Gastrocnemius medialis (tissue), 4 donors: ENCODE measurements around the gene SCN4A.

Experiments
- POLR2A ChIP-seq, 2 donors: fragments of 450-650 bp; IDR thresholded peaks; one replicate each; pipeline ENCODE4 v1.6.1; 2017; ENCODE audit warnings: antibody characterized with exemption in 2 of 2, mild to moderate bottlenecking in 2 of 2, moderate library complexity in 2 of 2
- TF ChIP-seq, protein P1 (sequence below), 5 experiments: fragments of 450-650 bp in 3 of 5; fragments of 200-600 bp in 2 of 5; sonication (generic) in 2 of 5; IDR thresholded peaks in 4 of 5; conservative IDR thresholded peaks in 1 of 5; 1 replicate in 4 of 5; 2 replicates in 1 of 5; pipeline ENCODE4 v1.5.1; 2016 to 2019; ENCODE audit warnings: antibody characterized with exemption in 5 of 5, mild to moderate bottlenecking in 3 of 5, moderate library complexity in 3 of 5

DNA sequence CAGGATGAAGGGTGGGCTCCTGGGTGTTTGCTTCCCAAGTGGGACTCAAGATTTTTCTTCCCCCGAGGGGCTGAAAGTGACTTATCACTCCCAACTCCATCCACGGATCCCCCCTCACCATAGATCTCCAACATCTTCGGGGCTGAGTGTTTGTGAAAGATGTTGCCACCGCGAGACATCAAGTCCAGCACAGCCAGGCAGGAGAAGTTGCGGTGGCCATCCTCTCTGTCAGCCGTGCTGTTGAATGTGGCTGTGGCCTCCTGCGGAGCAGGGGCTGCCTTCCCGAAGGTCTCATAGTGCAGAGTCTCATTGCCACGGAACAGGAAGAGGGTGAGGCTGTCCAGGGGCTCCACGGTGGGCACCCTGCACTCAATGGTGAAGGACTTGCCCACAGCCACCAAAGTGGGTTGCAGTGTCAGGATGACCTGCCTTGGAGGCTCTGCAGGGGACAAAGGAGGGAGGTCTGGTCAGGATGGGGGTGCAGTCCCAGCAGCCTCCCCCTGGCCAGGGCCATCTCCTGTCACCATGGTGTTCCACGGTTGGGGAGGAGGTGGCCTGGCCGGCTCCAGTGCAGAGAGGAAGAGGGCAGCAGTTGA, 30.9 kb upstream of the SCN4A start:
- TF ChIP-seq, protein P1, sequence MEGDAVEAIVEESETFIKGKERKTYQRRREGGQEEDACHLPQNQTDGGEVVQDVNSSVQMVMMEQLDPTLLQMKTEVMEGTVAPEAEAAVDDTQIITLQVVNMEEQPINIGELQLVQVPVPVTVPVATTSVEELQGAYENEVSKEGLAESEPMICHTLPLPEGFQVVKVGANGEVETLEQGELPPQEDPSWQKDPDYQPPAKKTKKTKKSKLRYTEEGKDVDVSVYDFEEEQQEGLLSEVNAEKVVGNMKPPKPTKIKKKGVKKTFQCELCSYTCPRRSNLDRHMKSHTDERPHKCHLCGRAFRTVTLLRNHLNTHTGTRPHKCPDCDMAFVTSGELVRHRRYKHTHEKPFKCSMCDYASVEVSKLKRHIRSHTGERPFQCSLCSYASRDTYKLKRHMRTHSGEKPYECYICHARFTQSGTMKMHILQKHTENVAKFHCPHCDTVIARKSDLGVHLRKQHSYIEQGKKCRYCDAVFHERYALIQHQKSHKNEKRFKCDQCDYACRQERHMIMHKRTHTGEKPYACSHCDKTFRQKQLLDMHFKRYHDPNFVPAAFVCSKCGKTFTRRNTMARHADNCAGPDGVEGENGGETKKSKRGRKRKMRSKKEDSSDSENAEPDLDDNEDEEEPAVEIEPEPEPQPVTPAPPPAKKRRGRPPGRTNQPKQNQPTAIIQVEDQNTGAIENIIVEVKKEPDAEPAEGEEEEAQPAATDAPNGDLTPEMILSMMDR (IDR thresholded peaks at IDR 0.05 in 4 of 5, conservative IDR thresholded peaks at IDR 0.05 in 1 of 5) = no peak
- no peak for TF ChIP-seq POLR2A (IDR thresholded peaks at IDR 0.05)
